ENCODE data around the gene CELA3A.

GRCh38 chr1:22001409-22001808 is at the start of gene CELA3A:
- no peak for TF ChIP-seq CTCF (IDR thresholded peaks at IDR 0.05; ENCODE audit: low read depth, low read length, missing input control)
- TF ChIP-seq FOXA1 (IDR thresholded peaks at IDR 0.05): no peak
- TF ChIP-seq RAD21 (IDR thresholded peaks at IDR 0.05): no peak
- no peak for TF ChIP-seq ZBTB33 (IDR thresholded peaks at IDR 0.05)
- TF ChIP-seq MAX (IDR thresholded peaks at IDR 0.05): no peak
- TF ChIP-seq GABPA (IDR thresholded peaks at IDR 0.05 in 1 of 2, conservative IDR thresholded peaks at IDR 0.05 in 1 of 2): no peak
- no peak for TF ChIP-seq REST (IDR thresholded peaks at IDR 0.05)
- no peak for TF ChIP-seq SP1 (IDR thresholded peaks at IDR 0.05)
- TF ChIP-seq HNF4G (IDR thresholded peaks at IDR 0.05): no peak
- no peak for TF ChIP-seq JUND (IDR thresholded peaks at IDR 0.05)
- no peak for TF ChIP-seq TAF1 (conservative IDR thresholded peaks at IDR 0.05)
- no peak for TF ChIP-seq ATF3 (IDR thresholded peaks at IDR 0.05)
- no peak for TF ChIP-seq RXRA (IDR thresholded peaks at IDR 0.05)
- TF ChIP-seq EGR1 (IDR thresholded peaks at IDR 0.05; ENCODE audit: low read depth in 2 of 2): no peak

Data from liver (tissue), 3 donors.